ENCODE results near the gene IRF7.
"Not testable (repeated sequence)": the region's sequence is repeated elsewhere in the genome, so short reads cannot be mapped to it uniquely, and the experiment has no call there.

IRF7 gene

DNA sequence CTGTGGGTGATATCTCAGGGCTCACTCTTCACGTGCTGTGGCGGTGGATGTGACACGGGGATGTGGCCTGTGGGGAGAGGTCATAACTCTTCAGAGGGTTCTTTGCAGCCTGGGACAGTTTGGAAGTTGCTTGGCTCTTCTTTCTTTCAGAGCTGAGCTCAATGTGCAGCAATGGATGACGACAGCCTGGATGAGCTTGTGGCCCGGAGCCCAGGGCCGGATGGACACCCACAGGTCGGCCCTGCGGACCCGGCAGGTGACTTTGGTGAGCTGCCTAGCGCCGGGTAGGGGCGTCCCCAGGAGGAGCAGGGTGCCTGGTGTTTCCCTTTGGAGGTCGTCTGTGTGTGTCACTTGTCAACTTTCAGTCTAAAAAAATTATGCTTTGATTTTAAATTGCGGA, 34.4 kb downstream of the IRF7 start:
- DNase-seq (ENCODE audit: low spot score), result no peak

DNA sequence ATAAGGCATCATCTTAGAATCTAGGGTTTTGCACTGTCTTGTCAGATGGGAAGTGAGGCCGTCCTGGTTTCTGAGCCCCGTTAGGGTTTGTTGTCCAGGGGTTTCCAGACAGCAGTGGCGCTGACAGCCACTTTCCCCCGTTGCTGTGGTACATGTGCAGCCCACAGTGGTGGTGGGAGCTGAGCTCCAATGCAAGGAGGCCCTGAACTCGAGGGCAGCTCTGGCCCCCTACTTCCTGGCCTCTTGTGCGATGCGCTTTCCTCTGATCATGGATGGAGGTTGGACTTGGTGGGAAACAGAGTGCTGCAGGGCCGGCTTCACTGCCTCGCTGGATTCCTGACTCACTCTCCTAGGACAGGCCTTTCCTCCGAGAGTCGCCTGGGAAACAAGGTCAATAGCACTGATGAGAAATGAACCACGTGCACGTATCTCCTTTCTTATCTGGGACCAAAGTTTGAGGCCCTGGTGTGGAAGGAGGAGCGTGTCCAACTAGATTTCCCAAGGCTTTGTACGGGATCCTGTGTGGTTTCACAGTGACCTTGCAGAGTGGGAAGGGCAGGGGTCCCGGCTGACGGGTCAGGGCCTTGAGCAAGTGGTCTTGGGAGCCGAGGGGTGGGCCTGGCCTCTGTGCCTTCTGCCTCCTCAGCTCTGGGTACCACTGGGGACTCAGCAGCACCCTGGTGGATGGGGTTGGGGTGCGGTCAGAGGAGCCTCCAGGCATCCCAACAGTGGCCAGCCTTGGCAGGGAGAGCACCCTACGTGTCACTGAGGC, 35.7 kb downstream of the IRF7 start:
- DNase-seq (ENCODE audit: low spot score), result no peak

DNA sequence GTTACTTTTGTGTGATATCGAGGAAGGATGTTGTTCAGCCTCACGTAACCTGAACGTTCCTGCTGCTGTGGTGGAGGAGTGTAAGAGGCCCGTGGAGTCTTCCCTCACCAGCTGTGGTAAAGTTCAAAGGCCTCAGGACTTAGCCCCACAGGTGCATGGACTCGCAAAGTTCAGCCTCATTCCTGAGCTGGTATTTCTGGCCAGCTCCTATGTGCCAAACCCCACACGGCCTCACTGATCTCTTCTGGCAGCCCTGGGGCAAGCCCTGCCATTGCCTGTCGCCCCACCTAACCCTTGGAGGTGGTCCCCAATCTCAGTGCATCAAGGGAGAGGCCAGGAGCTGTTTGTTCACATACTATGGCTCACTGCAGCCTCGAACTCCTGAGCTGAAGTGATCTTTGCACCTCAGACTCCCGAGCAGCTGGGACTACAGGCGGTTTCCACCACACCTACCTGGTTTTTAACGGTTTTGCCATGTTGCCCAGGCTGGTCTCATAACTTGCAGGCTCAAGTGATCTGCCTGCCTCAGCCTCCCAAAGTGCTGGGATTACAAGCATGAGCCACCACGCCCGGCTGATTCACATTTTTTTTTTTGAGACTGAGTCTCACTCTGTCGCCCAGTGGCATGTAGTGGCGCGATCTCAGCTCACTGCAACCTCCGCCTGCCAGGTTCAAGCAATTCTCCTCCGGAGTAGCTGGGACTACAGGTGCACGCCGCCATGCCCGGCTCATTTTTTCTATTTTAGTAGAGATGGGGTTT, 37.3 kb downstream of the IRF7 start:
- DNase-seq (ENCODE audit: low spot score), result no peak

DNA sequence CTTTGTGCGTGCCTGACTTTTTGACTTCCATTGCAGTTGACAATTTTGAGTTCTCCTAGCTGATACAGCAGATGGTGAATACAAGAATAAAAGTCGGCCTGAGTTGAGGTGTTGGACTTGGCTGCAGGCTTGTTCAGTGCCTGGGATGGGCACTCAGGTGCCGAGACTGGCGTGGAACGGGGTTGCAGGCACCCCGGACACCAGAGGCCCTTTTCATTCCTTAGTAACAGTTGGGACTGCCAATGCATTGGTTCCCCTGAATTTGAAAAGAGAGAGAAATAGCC, 38.2 kb downstream of the IRF7 start:
- DNase-seq (ENCODE audit: low spot score), result no peak

DNA sequence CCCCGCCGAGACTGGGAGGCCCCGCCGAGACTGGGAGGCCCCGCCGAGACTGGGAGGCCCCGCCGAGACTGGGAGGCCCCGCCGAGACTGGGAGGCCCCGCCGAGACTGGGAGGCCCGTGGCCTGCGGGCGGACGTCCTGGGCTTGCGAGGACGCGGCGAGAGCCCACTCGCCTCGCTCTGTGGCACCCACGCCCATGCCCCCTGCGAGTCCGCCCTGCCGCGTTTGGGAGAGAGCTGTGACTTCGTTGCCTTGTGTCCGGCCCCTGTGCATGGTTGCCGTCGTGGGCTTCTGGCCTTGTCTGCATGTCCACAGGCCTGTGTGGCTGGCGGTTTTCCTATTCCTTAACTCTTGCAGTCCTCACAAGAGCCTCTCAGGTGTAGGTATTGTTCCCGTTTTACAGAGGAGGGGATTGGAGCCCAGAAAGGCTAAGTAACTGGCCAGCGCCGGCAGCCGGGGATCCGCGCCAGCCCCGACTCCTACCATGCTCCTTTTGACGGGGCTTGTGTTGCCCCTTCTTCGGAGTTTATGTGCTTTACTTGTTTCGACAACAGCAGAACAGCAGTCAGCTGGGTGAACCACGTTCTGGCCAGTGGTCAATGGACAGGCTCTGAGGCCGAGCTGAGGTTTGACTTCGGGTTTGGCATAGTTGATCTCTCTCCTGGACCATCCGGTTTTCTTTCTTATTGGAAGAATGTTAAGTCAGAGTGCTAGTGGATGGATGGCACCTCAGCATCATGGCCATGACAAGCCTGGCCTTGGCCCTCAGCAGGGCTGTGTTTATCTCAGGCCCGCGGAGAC, 38.7 kb downstream of the IRF7 start:
- no peak for DNase-seq (ENCODE audit: low spot score)

DNA sequence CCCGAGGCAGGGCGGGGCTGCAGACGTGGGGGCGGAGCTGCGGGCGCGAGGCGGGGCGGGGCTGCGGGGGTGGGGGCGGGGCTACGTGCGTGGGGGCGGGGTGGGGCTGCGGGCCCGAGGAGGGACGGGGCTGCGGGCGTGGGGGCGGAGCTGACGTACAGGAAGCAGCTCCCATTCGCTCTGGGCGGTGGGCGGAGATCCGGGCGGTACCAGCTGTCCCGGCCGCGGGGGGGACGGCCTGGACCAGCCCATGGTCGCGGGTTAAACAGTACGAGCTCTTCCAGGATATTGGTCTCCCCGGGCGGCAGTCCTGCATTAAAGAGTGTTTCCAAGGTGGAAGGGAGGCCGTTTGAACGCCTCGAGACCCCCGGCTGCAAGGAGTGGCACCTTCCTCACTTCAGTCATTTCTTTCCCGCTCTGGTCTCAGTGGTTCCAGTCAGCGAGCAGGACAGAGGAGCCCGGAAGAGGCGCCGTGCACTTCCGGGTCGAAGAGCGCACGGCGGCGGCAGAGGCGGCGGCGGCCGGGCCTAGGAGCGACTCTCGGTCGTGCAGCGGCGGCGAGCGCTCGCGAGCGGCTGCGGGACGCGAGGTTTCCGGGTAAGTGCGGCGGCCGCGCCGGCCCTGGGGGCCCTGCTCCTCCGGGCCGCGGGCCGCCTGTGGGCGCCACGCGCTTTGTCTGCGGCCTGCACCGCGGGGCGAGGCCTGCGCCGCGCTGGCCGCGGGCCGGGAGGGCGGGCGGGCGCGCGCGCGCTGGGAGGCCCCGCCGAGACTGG, 39.6 kb downstream of the IRF7 start, which contains the start of gene PHRF1:
TSS of gene PHRF1 (plus strand) at position 475 of the 773 bp plus-strand sequence. CDS start 5,043 bp downstream, outside the sequence.
- DNase-seq (ENCODE audit: low spot score), result peak; percentile 94

DNA sequence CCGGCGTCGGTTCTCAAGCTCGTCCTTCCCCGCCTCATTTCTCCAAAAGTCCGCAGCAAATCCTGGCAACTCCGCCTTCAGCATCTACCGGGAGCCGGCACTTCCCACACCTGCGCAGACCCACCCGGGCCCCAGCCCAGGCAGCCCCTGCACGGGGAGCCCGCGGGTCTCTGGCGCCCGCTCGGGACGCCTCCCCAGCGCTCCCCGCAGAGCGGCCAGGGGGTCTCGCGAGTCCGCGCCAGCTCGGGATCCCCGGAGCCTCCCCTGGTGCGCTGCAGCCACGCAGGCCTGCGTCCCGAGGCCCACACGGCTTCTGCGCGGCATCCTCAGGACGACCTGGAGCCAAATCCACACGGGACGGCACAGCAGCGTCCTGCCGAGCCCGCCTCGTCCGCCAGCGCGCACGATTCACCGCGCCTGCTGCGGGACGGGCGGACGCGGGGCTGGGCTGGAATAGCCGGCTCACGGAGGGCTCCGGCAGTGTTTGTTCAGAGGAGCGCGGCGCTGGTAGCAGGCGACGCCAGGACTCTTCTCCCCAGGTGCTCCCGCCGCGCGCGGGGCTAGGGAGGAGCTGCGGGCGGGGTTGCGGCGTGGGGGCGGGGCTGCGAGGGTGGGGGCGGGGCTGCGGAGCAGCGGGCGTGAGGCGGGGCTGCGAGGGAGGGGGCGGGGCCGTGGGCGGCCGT, 40.3 kb downstream of the IRF7 start:
- no peak for DNase-seq (ENCODE audit: low spot score)

DNA sequence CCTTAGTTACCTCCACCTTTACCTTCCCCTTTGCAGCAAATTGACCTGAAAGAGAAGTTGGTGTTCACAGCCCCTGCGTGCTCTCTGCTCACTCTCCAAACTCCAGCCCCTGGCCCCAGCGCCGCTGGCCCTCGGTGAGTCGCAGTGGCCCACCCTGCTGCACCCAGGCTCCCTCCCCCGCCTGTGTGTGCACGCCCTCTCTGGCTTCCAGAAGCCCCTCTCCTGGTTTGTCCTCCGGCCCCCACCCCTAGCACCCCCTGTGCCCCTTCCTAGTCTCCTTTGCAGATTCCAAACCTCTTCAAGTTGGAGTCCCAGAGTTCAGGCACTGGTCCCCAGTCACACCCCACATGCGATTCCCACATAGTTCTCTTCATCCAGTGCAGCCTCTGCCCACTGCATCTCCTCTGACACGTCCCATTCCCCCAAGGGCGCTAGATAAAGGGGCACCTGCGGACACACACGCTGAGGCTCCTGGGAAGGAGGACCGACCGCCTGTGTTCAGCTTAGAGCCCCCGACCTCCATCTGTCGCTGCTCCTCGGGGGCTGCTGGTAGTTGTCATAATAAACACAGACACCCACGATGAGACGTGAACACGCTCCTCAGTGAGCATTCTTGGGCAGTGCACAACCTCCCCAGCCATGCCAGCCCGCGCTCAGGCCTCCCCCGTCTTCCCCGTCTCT, 41.0 kb downstream of the IRF7 start:
- no peak for DNase-seq (ENCODE audit: low spot score)

DNA sequence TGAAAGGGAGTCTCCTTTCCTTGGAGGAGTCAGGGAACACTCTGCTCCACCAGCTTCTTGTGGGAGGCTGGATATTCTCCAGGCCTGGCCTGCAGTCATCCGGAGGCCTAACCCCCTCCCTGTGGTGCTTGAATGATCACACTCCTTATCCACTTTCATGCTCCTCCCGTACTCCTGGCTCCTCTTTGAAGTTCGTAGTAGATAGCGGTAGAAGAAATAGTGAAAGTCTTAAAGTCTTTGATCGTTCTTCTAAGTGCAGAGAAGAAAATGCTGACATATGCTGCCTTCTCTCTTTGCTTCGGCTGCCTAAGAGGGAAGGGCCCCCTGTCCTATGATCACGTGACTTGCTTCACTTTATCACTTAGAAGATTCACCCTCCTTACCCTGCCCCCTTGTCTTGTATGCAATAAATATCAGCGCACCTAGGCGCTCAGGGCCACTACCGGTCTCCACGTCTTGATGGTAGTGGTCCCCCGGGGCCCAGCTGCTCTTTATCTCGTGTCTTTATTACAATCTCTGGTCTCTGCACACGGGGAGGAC, 41.6 kb downstream of the IRF7 start:
- DNase-seq (ENCODE audit: low spot score), result not testable (repeated sequence)

DNA sequence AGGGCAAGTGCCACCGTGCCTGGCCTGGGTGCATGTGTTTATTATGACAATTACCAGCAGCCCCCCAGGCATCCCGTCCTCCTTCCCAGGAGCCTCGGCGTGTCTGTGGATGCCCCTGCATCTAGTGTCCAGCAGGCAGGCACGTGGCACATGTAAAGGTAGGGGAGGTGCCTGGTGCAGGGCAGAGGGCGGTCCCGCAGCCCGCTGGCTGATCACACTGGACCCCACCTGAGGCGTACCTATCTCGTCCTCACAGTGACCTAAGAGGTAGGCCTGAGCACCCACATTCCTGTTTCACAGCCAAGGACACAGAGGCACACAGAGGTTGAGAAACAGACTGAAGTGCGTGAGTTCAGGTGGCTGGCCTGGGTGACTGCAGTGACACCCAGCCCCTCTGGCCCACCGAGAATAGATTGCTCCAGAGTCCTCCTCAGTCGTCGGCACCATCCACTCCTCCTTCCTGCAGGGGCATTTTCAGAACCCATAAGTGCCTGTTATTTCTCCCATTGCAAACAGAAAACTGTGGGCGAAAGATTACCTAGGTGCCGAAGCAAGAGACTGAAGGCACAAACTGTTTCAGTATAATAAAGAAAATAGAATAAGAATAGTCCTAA, 42.5 kb downstream of the IRF7 start:
- DNase-seq (ENCODE audit: low spot score), result no peak

DNA sequence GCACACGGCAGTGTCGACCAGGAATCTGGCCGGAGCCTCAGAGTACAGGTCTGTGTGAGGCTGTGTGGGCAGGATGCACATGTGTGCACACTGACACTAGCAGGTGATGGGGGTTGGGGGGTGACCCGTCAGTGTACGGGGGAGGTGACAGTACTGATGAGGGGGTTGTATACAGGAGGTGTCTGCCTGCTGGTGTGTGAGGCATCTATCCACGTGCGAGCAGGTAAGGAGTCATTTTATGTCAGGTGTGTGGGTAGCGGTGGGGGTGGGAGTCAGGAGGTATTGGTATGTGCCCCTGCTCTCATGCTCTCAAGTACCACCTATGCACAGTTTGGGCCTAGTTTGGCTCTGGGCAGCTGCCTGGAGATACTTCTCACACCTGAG, 44.0 kb downstream of the IRF7 start:
- no peak for DNase-seq (ENCODE audit: low spot score)

DNA sequence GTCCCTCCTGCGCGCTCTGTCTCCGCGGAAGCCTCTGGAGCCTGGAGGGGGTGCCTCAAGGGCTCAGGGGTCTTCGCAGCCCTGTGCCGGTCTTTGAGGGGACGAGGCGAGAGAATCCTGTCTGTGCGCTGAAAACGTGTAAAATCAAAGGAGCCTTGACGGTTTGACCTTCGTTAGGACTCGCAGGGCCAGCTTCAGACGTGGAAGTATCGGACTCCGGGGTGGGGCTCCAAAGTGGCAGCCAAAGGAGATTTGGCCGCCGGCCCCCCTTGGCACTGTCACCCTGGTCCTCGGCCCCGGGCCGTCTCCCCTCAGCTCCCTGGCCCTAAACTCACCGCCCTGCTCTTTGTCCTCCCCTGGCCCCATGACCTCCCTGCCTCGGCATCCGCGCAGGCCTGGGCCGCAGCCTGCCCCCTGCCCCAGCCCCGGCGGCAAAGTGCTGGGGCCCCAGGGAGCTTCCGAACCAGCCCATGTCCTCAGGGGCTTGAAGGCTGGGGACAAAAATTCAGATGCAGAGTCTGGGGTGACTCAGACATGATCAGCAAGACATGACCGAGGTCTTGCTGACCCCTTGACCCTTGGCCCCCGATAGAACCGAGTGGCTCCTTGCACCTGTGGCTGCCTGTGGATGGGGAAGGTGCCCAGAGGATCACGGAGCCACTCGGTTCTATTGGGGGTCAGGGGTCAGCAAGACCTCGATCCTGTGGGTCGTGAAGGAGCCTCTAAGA, 46.4 kb downstream of the IRF7 start:
- DNase-seq (ENCODE audit: low spot score), result no peak

DNA sequence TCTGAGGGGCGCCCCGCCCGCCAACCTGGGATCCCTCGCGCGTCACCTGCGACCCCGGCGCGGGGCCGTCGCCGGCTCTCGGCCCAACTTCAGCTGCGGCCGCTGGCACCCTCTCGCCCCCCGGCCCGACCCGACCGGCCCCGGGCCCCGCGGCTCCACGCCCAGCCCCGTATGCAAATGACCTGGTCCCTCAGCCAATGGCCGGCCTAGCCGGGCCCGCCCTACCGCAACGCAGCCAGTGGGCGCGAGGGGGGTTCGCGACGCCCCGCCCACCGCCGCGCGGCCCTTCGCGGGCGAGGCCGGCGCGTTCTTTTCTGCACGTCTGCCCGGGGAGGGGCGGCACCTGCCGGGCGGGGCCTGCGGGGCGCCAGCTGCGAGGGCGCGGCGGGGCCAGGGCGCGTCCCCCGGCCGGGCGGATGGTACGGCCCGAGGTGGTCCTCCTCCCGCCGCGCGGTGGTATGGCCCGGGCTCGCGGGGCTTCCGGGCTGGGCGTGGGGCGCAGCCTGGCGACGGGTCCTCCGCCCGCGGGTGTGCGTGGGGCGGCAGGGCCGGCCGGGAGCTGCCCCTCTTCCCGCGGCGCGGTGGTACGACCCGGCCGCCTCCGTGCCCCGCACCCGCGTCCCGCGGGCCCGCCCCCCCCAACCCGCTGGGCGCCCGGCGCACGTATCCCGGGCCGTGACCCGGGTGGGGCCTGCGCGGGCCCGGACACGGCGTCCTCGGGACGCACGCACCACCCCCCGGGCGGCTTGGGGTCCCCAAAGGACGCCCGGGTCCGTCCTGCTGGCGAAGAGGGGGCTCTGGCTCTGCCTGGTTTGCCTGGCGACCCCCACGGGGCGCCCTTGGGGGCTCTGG, 47.2 kb downstream of the IRF7 start:
- DNase-seq (ENCODE audit: low spot score), result peak; percentile 93

DNA sequence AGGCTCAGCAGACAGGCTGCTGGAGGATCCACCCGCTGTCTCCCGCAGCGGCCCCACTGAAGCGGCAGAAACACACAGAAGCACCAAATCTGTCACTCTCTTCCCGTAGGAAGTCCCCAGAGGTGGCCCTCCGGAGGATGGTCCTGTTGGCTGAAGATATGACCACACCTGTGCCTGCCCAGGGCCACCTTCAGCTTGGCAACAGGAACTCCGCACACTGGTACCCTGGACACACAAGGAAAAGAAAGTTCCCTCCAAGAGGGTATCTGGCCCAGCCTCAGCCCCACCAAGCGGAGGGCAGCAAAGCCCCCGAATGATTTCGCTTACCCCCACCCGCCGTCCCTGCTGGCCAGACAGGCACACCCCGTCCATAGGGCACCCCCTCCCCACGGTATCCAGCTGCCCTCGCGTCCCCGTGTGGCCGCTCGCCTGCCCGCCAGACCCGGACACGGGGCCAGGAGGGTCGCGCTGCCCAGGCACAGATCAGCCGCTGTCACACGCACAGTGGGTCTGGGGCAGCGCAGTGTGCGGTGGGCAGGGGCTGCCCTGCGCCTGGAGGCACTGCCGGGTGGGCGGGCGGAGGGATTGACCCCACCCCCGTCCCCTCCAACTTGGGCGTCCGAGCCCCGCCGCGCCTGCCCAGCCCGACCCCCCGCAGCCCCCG, 48.0 kb downstream of the IRF7 start:
- DNase-seq (ENCODE audit: low spot score), result no peak

DNA sequence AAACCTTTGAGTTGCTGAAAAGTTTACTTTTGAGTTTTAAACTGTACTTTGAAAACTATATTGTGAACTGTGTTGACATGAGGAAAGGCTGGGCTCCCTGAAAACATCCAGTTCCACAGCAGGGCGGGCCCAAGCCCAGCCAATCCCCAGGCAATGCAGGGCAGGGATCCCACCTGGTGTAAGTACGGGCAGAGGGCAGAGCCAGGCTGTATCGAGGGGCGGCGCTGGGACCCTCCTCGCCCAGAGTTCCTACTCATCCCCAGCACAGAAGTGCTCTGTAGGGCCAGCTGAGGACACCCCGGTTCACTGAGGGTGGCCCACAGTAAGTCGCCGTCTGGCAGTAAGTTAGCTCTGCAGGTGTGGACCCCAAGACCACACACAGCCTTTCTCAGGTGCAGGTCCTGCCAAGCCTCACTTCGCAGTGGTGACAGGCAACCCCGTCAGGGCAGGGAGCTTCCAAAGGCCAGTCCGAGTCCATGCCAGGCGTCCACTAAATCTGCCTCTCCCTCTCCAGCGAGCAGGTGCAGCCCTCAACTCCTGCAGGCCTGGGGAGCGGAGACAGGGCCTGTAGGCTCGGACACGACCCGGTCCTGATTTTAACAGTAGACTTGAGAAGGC, 48.6 kb downstream of the IRF7 start:
- DNase-seq (ENCODE audit: low spot score), result no peak

DNA sequence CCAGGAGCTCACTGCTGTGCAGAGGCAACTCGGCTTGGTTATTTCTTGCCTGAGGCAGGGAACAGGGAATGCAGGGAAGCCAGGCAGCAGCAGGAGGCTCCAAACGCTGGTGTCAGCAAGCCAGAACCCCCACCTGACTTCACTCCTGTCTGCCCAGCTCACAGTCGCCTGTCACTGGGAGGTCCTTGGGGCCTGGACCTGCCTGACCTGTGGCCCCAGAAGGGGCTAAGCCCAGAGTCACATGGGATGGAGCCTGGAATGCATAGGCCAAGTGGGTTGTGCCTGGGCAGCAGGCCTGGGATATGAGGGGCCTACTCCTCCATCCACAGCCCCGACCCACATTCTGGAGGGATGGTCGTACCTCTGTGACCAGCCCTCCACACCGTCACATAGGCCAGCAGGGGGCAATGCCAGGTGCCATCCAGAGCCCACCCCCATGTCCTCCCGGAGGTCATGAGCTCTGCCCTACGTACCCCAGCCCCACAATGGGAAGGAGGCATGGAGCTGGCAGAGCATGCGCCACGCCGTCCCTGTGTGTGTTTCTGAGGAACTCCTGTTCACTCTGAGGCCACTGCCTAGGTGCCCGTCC, 49.7 kb downstream of the IRF7 start:
- no peak for DNase-seq (ENCODE audit: low spot score)
